Thyroid gland (tissue), 4 donors: Measurements from ENCODE around the gene GTF2F2. TPM values are rescaled to one million over a fixed set of nuclear protein-coding genes. Genes with fewer than 3 reads are reported as not detected.
A peak's percentile ranks its signal among the peaks of the same experiment; 100 is the strongest.

ENCODE experiments used
- DNase-seq, 2 donors: peaks; one replicate each; pipeline ENCODE4 v3.0.0-alpha.2; 2019
- H3K27ac ChIP-seq, 3 donors: fragments of 200-600 bp; sonication (generic); 1 replicate in 2 of 3; 2 replicates in 1 of 3; pipeline ENCODE4 v1.5.1; 2016 to 2019; ENCODE audit warnings: mild to moderate bottlenecking in 1 of 3, moderate library complexity in 1 of 3
- H3K27me3 ChIP-seq: fragments of 200-600 bp; sonication (generic); one replicate; pipeline ENCODE4 v1.5.1; 2019
- H3K36me3 ChIP-seq, 2 donors: fragments of 200-600 bp; sonication (generic); one replicate each; pipeline ENCODE4 v1.5.1; 2016 to 2019
- H3K4me1 ChIP-seq, 2 donors: fragments of 200-600 bp; sonication (generic); one replicate each; pipeline ENCODE4 v1.5.1; 2017 to 2019
- H3K4me3 ChIP-seq, 3 donors: fragments of 200-600 bp; sonication (generic); replicated peaks in 1 of 3; 1 replicate in 2 of 3; 2 replicates in 1 of 3; pipeline ENCODE4 v1.5.1; 2016; ENCODE audit warnings: mild to moderate bottlenecking in 1 of 3
- H3K9me3 ChIP-seq: fragments of 200-600 bp; sonication (generic); one replicate; pipeline ENCODE4 v1.5.1; 2017
- POLR2A ChIP-seq, 2 donors: fragments of 450-650 bp; IDR thresholded peaks; one replicate each; pipeline ENCODE4 v1.6.1; 2017; ENCODE audit warnings: antibody characterized with exemption in 2 of 2, mild to moderate bottlenecking in 2 of 2, moderate library complexity in 1 of 2
- WGBS, 2 donors: methylation state at CpG; one replicate each; pipeline ENCODE4 v1.1.5; 2017; 5-methylcytosine and 5-hydroxymethylcytosine counted together
- intact Hi-C: fragments of 100-400 bp; cut with DNase I; formaldehyde crosslinking; loops from one replicate; pipeline ENCODE4 v1.15.1; 2023
- total RNA-seq, 4 donors: library from RNA; depleted of rRNA; stranded (reverse); fragments of >200 nt; gene quantifications; one replicate each; pipeline ENCODE4 v1.2.3, GENCODE V29; 2016
- TF ChIP-seq, protein P1 (sequence below), 6 experiments: fragments of 200-600 bp in 3 of 6; fragments of 450-650 bp in 3 of 6; sonication (generic) in 3 of 6; IDR thresholded peaks; one replicate each; pipeline ENCODE4 v1.5.1; 2016 to 2019; ENCODE audit warnings: antibody characterized with exemption in 6 of 6, mild to moderate bottlenecking in 2 of 6, inconsistent platforms in 1 of 6, moderate library complexity in 1 of 6

GTF2F2 gene
- total RNA-seq, 4 donors from 2014 or later = 15.3 to 22.7 (median 19.6) TPM

DNA sequence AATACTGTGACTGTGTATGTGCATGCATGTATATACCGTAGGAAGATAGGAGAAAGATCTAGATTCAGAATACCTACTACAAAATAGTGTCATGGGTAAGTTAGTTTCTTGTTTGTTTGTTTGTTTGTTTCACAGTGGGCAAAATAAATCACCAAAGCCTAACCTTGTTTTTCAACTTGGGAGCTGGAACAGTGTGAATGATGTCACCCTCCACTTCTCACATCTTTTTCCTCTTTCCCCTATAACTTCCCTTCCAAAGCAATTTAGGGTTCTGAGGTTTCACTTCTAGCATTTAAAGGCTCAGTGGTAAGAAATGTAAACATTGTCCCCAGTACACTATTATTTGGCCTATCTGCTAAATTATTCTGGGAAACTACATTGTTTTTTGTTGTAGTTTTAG, 75.1 kb downstream of the GTF2F2 start:
- intact Hi-C loops = no loop called here
- Histone ChIP-seq H3K27me3 (no peaks in the 10 kb centered on the region), H3K27ac (peak overlapping the region in 2 of 3 donors; percentile 53 to 61), H3K4me3 (no peak overlapping the region), H3K36me3 (no peaks in the 10 kb centered on the region), H3K4me1 (peaks cover 13 to 17% of the 10 kb centered on the region in 2 donors), H3K9me3 (no peaks in the 10 kb centered on the region)
- TF ChIP-seq, protein P1, sequence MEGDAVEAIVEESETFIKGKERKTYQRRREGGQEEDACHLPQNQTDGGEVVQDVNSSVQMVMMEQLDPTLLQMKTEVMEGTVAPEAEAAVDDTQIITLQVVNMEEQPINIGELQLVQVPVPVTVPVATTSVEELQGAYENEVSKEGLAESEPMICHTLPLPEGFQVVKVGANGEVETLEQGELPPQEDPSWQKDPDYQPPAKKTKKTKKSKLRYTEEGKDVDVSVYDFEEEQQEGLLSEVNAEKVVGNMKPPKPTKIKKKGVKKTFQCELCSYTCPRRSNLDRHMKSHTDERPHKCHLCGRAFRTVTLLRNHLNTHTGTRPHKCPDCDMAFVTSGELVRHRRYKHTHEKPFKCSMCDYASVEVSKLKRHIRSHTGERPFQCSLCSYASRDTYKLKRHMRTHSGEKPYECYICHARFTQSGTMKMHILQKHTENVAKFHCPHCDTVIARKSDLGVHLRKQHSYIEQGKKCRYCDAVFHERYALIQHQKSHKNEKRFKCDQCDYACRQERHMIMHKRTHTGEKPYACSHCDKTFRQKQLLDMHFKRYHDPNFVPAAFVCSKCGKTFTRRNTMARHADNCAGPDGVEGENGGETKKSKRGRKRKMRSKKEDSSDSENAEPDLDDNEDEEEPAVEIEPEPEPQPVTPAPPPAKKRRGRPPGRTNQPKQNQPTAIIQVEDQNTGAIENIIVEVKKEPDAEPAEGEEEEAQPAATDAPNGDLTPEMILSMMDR (IDR thresholded peaks at IDR 0.05) = no peak
- TF ChIP-seq POLR2A (IDR thresholded peaks at IDR 0.05) = no peak
- DNase-seq = no peak
- 97% methylated on average over 1 of the region's 1 CpG for WGBS, 2 donors

- Histone ChIP-seq H3K27ac (peak overlapping the region; percentile 53 to 61 (median 58)), H3K27me3 (no peaks in the 10 kb centered on the region), H3K36me3 (no peaks in the 10 kb centered on the region), H3K4me3 (no peak overlapping the region), H3K9me3 (no peaks in the 10 kb centered on the region), H3K4me1 (peaks cover 13 to 17% of the 10 kb centered on the region in 2 donors)
- WGBS, 2 donors = 28 to 35% methylated on average over 3 of the region's 3 CpGs
- DNase-seq = no peak
- intact Hi-C loops = no loop called here
- no peak for TF ChIP-seq POLR2A (IDR thresholded peaks at IDR 0.05)
- TF ChIP-seq, protein P1 (IDR thresholded peaks at IDR 0.05) = no peak
Observed at GRCh38 chr13:45196096-45196495, 75.8 kb downstream of the GTF2F2 start.

DNA sequence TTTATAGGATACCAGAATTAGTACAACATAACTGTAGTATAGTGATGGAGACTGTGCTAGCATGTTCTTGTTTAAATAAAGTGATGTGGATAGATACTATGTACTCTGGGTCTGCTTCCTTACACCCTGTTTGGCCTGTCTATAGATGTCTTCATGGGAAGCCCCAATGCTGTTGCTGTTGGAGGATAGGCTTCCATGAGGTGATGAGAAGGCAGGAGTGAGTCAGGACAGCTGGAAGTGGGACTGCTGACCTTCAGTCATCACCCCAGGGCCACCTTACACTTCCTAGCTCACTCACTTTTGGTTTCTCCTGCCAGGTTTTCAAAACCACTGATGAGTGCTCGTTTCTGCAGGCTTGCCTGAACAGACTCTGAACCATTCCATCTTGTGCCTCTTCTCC, 76.3 kb downstream of the GTF2F2 start:
- no peak overlapping the region for H3K4me3 ChIP-seq
- peak in 1 of 2 donors; percentile 9 for DNase-seq
- no peaks in the 10 kb centered on the region for H3K36me3 ChIP-seq
- H3K27me3 ChIP-seq = no peaks in the 10 kb centered on the region
- H3K4me1 ChIP-seq = peaks cover 13 to 17% of the 10 kb centered on the region in 2 donors
- no peak for TF ChIP-seq POLR2A (IDR thresholded peaks at IDR 0.05)
- TF ChIP-seq, protein P1 (IDR thresholded peaks at IDR 0.05) = no peak
- H3K27ac ChIP-seq = peak overlapping the region; percentile 53 to 61 (median 58)
- 20 to 40% methylated on average over 1 of the region's 1 CpG for WGBS, 2 donors
- H3K9me3 ChIP-seq = no peaks in the 10 kb centered on the region
- intact Hi-C loops = no loop called here

- Histone ChIP-seq H3K27me3 (no peaks in the 10 kb centered on the region), H3K4me3 (no peak overlapping the region), H3K9me3 (no peaks in the 10 kb centered on the region), H3K27ac (no peak overlapping the region), H3K36me3 (no peaks in the 10 kb centered on the region), H3K4me1 (peaks cover 13 to 17% of the 10 kb centered on the region in 2 donors)
- 94% methylated on average over 2 of the region's 2 CpGs for WGBS, 2 donors
- intact Hi-C loops = no loop called here
- TF ChIP-seq POLR2A (IDR thresholded peaks at IDR 0.05) = no peak
- TF ChIP-seq, protein P1 (IDR thresholded peaks at IDR 0.05) = no peak
- no peak for DNase-seq
Observed at GRCh38 chr13:45198041-45198440, 77.7 kb downstream of the GTF2F2 start.

DNA sequence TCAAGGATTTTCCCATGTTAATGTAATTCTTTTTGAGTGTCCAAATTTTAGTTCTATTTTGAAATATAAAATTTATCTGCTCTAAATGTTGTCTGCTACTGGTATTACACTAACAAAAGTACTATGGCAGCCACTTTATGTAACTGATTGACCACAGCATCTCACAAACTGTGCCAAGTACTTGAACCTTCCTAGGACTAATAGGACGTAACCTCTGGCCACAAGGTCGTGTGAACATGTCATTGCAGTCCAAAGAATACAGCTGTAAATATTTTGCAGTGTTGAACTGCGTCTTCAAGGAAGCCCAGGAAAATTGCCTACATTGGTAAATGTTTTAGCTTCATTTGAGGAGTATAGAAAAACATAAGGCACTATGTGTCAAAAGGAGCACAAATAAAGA, 78.6 kb downstream of the GTF2F2 start:
- 87 to 93% methylated on average over 3 of the region's 3 CpGs for WGBS, 2 donors
- Histone ChIP-seq H3K4me3 (no peak overlapping the region), H3K9me3 (no peaks in the 10 kb centered on the region), H3K27ac (no peak overlapping the region), H3K36me3 (no peaks in the 10 kb centered on the region), H3K27me3 (no peaks in the 10 kb centered on the region), H3K4me1 (peaks cover 13 to 17% of the 10 kb centered on the region in 2 donors)
- no peak for TF ChIP-seq POLR2A (IDR thresholded peaks at IDR 0.05)
- TF ChIP-seq, protein P1 (IDR thresholded peaks at IDR 0.05) = no peak
- DNase-seq = no peak
- intact Hi-C loops = no loop called here
